GM23338 (cell line): Measurements from ENCODE around the gene RAB33B. TPM values are rescaled to one million over a fixed set of nuclear protein-coding genes. Genes with fewer than 3 reads are reported as not detected.

Experiments used
- ATAC-seq: fragments of 200-7000 bp; cut with Tn5 transposase; 3 replicates; pipeline ENCODE4 v1.9.1; 2020
- DNase-seq: peaks from one replicate; pipeline ENCODE4 v3.0.0-alpha.2; 2015; ENCODE audit warnings: low spot score
- H2AFZ ChIP-seq: fragments of 200-600 bp; sonication (generic); 2 replicates; pipeline ENCODE4 v1.8.0; 2016; ENCODE audit warnings: antibody characterized with exemption, mild to moderate bottlenecking, moderate library complexity
- H3F3A ChIP-seq: fragments of 200-600 bp; sonication (generic); replicated peaks from 2 replicates; pipeline ENCODE4 v1.8.0; 2017; ENCODE audit warnings: antibody characterized with exemption, mixed run types, low read depth
- H3K27ac ChIP-seq: fragments of 200-600 bp; sonication (generic); 2 replicates; pipeline ENCODE4 v1.6.1; 2016; ENCODE audit warnings: low read depth
- H3K27me3 ChIP-seq: fragments of 200-600 bp; sonication (generic); 2 replicates; pipeline ENCODE4 v1.8.0; 2016; ENCODE audit warnings: mild to moderate bottlenecking, mixed run types, moderate library complexity; ENCODE audit not compliant: insufficient read depth
- H3K36me3 ChIP-seq: fragments of 200-600 bp; sonication (generic); 2 replicates; pipeline ENCODE4 v1.8.0; 2016; ENCODE audit warnings: mild to moderate bottlenecking; ENCODE audit not compliant: insufficient read depth
- H3K4me1 ChIP-seq: fragments of 200-600 bp; sonication (generic); 2 replicates; pipeline ENCODE4 v1.8.0; 2016; ENCODE audit warnings: mild to moderate bottlenecking, moderate library complexity; ENCODE audit not compliant: insufficient read depth
- H3K4me2 ChIP-seq: fragments of 200-600 bp; sonication (generic); 2 replicates; pipeline ENCODE4 v1.7.1; 2017; ENCODE audit warnings: mixed run types
- H3K4me3 ChIP-seq: fragments of 200-600 bp; sonication (generic); 2 replicates; pipeline ENCODE4 v1.6.1; 2016; ENCODE audit warnings: mixed run types
- H3K79me2 ChIP-seq: fragments of 200-600 bp; sonication (generic); replicated peaks from 2 replicates; pipeline ENCODE4 v1.8.0; 2017; ENCODE audit warnings: mild to moderate bottlenecking; ENCODE audit not compliant: insufficient read depth
- H3K9me2 ChIP-seq: fragments of 200-600 bp; sonication (generic); 2 replicates; pipeline ENCODE4 v1.8.0; 2017; ENCODE audit not compliant: insufficient read depth
- H4K20me1 ChIP-seq: fragments of 200-600 bp; sonication (generic); replicated peaks from 2 replicates; pipeline ENCODE4 v1.8.0; 2017; ENCODE audit warnings: mild to moderate bottlenecking; ENCODE audit not compliant: insufficient read depth
- H3K27ac Mint-ChIP-seq: 2 replicates; pipeline ENCODE4 v1.8.0; 2020; ENCODE audit warnings: inconsistent platforms, mild to moderate bottlenecking, moderate library complexity, mixed read lengths
- H3K27me3 Mint-ChIP-seq: 3 replicates; pipeline ENCODE4 v1.8.0; 2022; ENCODE audit warnings: low read depth, mild to moderate bottlenecking, moderate library complexity, mixed read lengths, inconsistent platforms; ENCODE audit not compliant: insufficient read depth, poor library complexity
- H3K36me3 Mint-ChIP-seq: 3 replicates; pipeline ENCODE4 v1.8.0; 2021; ENCODE audit warnings: low read depth, mild to moderate bottlenecking, inconsistent platforms, moderate library complexity, mixed read lengths
- H3K4me1 Mint-ChIP-seq: 3 replicates; pipeline ENCODE4 v1.8.0; 2020; ENCODE audit warnings: mild to moderate bottlenecking, inconsistent platforms, mixed read lengths
- H3K4me3 Mint-ChIP-seq: 3 replicates; pipeline ENCODE4 v1.8.0; 2021; ENCODE audit warnings: moderate library complexity, mild to moderate bottlenecking, inconsistent platforms, mixed read lengths
- H3K9me3 Mint-ChIP-seq: 3 replicates; pipeline ENCODE4 v1.8.0; 2020; ENCODE audit warnings: moderate library complexity, mild to moderate bottlenecking, inconsistent platforms, mixed read lengths
- CREB1 ChIP-seq: fragments of 250-450 bp; sonication (Bioruptor Pico); IDR thresholded peaks from 2 replicates; pipeline ENCODE4 v1.5.0; 2020; ENCODE audit warnings: low read depth, mild to moderate bottlenecking, moderate library complexity
- EZH2phosphoT487 ChIP-seq: fragments of 200-600 bp; sonication (generic); IDR thresholded peaks from one replicate; pipeline ENCODE4 v1.8.1; 2018; ENCODE audit warnings: antibody characterized with exemption; ENCODE audit not compliant: unreplicated experiment
- polyA plus RNA-seq: library from polyadenylated mRNA; unstranded; fragments of >200 nt; fragmentation: Nextera tagmentation; extraction: Ambion mirVana; gene quantifications from 2 replicates; pipeline ENCODE4 v1.2.1, GENCODE V29; 2016
- total RNA-seq: library from RNA; depleted of rRNA; stranded (reverse); fragments of >200 nt; shearing (Covaris generic); gene quantifications from 2 replicates; pipeline ENCODE4 v1.2.3, GENCODE V29; 2014
- TF ChIP-seq, protein P1 (sequence below), 2 experiments: fragments of 200-600 bp in 1 of 2; sonication (generic) in 1 of 2; conservative IDR thresholded peaks; 2 replicates each; pipeline versions ENCODE4 v1.5.1 to v1.6.1; 2016 to 2017; ENCODE audit warnings: antibody characterized with exemption in 2 of 2, low read depth in 2 of 2, mild to moderate bottlenecking in 2 of 2, moderate library complexity in 1 of 2
- TF ChIP-seq, protein P2 (sequence below): IDR thresholded peaks from one replicate; pipeline ENCODE4 v1.6.1; 2018; ENCODE audit warnings: antibody characterized with exemption; ENCODE audit not compliant: unreplicated experiment

Gene RAB33B
- total and polyA plus RNA-seq, 2 experiments from 2014 or later: 9.9 to 17.5 TPM

DNA sequence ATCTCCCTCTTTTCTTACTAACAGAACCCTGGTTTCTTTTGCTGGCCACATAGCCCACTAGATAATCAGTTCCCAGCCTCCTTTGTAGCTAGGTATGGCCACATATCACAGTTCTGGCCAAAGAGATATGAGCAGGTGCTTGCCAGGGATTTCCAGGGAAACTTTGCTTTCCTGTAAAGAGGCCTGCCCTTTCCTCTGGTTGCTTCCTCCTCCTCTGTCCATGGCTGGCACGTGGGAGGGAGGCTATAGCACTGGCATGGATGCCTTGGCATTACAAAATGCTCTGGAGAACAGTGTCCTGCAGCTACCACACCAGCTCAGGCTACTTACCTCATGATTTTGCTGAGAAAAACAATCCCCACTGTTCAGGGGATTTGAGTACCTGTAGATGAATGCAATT lies 27.5 kb downstream of the RAB33B start:
- no peaks in the 10 kb centered on the region for H4K20me1 ChIP-seq

DNA sequence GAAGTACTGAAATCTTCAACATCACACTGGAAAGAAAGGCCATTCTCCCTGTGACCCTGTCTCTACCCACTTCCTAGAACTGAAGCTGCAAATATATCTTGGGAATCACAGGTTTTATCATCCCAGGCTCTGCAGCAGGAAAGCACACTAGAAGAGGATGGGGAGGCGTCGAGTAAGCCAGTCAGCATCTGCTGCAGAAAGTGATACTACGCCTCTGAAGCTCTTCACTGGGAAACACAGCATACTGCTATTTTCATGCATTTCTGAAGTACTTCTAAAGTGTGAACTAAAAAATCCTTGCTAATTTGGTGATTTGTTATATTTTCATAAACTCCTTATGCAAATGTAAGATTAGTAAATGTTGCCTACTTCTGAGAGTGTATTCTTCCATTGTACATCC lies 29.1 kb downstream of the RAB33B start:
- H3K4me3 ChIP-seq: no peak overlapping the region
- no peak overlapping the region for H3K27ac ChIP-seq
- H3K27ac Mint-ChIP-seq: no peak overlapping the region
- no peaks in the 10 kb centered on the region for H3K27me3 Mint-ChIP-seq
- no peak for DNase-seq
- H3K4me1 Mint-ChIP-seq: no peaks in the 10 kb centered on the region
- H3K4me1 ChIP-seq: no peaks in the 10 kb centered on the region
- no peaks in the 10 kb centered on the region for H3K27me3 ChIP-seq
- TF ChIP-seq EZH2phosphoT487: no peak
- TF ChIP-seq, protein P1, sequence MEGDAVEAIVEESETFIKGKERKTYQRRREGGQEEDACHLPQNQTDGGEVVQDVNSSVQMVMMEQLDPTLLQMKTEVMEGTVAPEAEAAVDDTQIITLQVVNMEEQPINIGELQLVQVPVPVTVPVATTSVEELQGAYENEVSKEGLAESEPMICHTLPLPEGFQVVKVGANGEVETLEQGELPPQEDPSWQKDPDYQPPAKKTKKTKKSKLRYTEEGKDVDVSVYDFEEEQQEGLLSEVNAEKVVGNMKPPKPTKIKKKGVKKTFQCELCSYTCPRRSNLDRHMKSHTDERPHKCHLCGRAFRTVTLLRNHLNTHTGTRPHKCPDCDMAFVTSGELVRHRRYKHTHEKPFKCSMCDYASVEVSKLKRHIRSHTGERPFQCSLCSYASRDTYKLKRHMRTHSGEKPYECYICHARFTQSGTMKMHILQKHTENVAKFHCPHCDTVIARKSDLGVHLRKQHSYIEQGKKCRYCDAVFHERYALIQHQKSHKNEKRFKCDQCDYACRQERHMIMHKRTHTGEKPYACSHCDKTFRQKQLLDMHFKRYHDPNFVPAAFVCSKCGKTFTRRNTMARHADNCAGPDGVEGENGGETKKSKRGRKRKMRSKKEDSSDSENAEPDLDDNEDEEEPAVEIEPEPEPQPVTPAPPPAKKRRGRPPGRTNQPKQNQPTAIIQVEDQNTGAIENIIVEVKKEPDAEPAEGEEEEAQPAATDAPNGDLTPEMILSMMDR (conservative IDR thresholded peaks at IDR 0.05; ENCODE audit: low read depth in 2 of 2): no peak
- TF ChIP-seq, protein P2, sequence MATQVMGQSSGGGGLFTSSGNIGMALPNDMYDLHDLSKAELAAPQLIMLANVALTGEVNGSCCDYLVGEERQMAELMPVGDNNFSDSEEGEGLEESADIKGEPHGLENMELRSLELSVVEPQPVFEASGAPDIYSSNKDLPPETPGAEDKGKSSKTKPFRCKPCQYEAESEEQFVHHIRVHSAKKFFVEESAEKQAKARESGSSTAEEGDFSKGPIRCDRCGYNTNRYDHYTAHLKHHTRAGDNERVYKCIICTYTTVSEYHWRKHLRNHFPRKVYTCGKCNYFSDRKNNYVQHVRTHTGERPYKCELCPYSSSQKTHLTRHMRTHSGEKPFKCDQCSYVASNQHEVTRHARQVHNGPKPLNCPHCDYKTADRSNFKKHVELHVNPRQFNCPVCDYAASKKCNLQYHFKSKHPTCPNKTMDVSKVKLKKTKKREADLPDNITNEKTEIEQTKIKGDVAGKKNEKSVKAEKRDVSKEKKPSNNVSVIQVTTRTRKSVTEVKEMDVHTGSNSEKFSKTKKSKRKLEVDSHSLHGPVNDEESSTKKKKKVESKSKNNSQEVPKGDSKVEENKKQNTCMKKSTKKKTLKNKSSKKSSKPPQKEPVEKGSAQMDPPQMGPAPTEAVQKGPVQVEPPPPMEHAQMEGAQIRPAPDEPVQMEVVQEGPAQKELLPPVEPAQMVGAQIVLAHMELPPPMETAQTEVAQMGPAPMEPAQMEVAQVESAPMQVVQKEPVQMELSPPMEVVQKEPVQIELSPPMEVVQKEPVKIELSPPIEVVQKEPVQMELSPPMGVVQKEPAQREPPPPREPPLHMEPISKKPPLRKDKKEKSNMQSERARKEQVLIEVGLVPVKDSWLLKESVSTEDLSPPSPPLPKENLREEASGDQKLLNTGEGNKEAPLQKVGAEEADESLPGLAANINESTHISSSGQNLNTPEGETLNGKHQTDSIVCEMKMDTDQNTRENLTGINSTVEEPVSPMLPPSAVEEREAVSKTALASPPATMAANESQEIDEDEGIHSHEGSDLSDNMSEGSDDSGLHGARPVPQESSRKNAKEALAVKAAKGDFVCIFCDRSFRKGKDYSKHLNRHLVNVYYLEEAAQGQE: no peak
- H2AFZ ChIP-seq: no peak overlapping the region
- no peaks in the 10 kb centered on the region for H3K36me3 ChIP-seq
- H3K79me2 ChIP-seq: no peaks in the 10 kb centered on the region
- no peaks in the 10 kb centered on the region for H3K9me2 ChIP-seq
- H3F3A ChIP-seq: no peaks in the 10 kb centered on the region
- H4K20me1 ChIP-seq: no peaks in the 10 kb centered on the region
- no peak for ATAC-seq
- no peaks in the 10 kb centered on the region for H3K36me3 Mint-ChIP-seq
- no peak overlapping the region for H3K4me3 Mint-ChIP-seq
- H3K9me3 Mint-ChIP-seq: no peaks in the 10 kb centered on the region
- H3K4me2 ChIP-seq: no peak overlapping the region

More for the DNA sequence above, 27.5 kb downstream of the RAB33B start:
- H3K9me3 Mint-ChIP-seq: no peaks in the 10 kb centered on the region
- H3K79me2 ChIP-seq: no peaks in the 10 kb centered on the region
- TF ChIP-seq CREB1 (no peak), EZH2phosphoT487 (no peak)
- TF ChIP-seq, protein P2: no peak
- H3K9me2 ChIP-seq: no peaks in the 10 kb centered on the region
- H3K4me1 ChIP-seq: no peaks in the 10 kb centered on the region
- no peaks in the 10 kb centered on the region for H3K4me1 Mint-ChIP-seq
- ATAC-seq (no peak), DNase-seq (no peak)
- H3K27me3 ChIP-seq: no peaks in the 10 kb centered on the region
- no peaks in the 10 kb centered on the region for H3K36me3 ChIP-seq
- H3K36me3 Mint-ChIP-seq: no peaks in the 10 kb centered on the region
- H3K27me3 Mint-ChIP-seq: no peaks in the 10 kb centered on the region
- no peak overlapping the region for H3K4me3 ChIP-seq
- H3K27ac Mint-ChIP-seq: no peak overlapping the region
- no peak overlapping the region for H2AFZ ChIP-seq
- no peak overlapping the region for H3K27ac ChIP-seq
- H3K4me3 Mint-ChIP-seq: no peak overlapping the region
- H3K4me2 ChIP-seq: no peak overlapping the region
- H3F3A ChIP-seq: no peaks in the 10 kb centered on the region
